ENCODE results near the gene SYCP2L. TPM values are rescaled to one million over a fixed set of nuclear protein-coding genes. Genes with fewer than 3 reads are reported as not detected.

The SYCP2L gene
- total and polyA plus RNA-seq, 2 donors (not counting 3 experiments of a cell fraction or from before 2014, with no cell fraction given): not detected

DNA sequence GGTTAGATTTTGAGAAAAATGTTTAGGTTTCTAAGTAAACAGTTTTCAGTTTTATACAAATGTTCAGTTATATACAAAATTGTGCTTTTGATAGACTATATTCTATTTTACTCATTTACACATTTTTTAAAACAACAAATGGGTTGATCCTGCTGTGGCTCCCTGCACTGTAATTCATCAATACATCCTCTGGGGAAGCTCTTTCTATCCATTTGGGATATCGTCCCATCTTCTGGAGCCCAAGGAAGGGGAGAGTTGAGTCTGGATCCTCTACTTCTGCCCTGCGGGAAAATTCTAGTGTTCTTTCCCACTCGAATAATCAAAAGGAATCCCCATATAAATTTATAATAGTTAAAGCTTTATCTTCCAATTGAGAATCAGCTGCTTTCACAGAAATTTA lies 75.0 kb downstream of the SYCP2L start:
- H3K9me1 ChIP-seq (replicated peaks; ENCODE audit: control insufficient read depth, extremely low read depth, insufficient read depth, low read length): no peaks in the 10 kb centered on the region
- no peaks in the 10 kb centered on the region for H3K4me1 ChIP-seq (ENCODE audit: control insufficient read depth, extremely low read depth, insufficient read depth, low read length)
- TF ChIP-seq POLR2A (IDR thresholded peaks at IDR 0.05; ENCODE audit: low read depth, low read length): no peak
- no peak for TF ChIP-seq GATA2 (IDR thresholded peaks at IDR 0.05; ENCODE audit: insufficient read depth, insufficient read length, low read depth, low read length)
- TF ChIP-seq JUN (IDR thresholded peaks at IDR 0.05; ENCODE audit: borderline replicate concordance, insufficient read depth, insufficient read length, low read depth): no peak
- TF ChIP-seq MYC (IDR thresholded peaks at IDR 0.05; ENCODE audit: low read depth, low read length): no peak
- TF ChIP-seq POLR2AphosphoS5 (IDR thresholded peaks at IDR 0.05; ENCODE audit: insufficient read depth, low read depth, low read length): no peak
- no peaks in the 10 kb centered on the region for H3K9me3 ChIP-seq (replicated peaks; ENCODE audit: control insufficient read depth, insufficient read depth, low read length)
- CTCF ChIA-PET: interaction anchor here (1.0 to 1.3 kb wide), 3 partner anchors 10 to 535 kb away, joined by 3 to 5 read pairs (median 3); no protein-coding TSS in a partner anchor
- DNase-seq (ENCODE audit: low read depth, low spot score) (no peak), FAIRE-seq (no peak)
- no peak overlapping the region for H3K4me2 ChIP-seq (ENCODE audit: insufficient read depth, low read length)
- BruUV-seq (replicated peaks): no TSS peak
- intact Hi-C loops (cut with micrococcal nuclease) (loop anchor here (5.0 kb wide), 1 partner anchor 90 kb away; no protein-coding TSS in a partner anchor), dilution Hi-C loops (cut with MboI; ENCODE audit: extremely low pct_ligation_motif_present, low sequenced_read_pairs) (no loop called here)
- no peaks in the 10 kb centered on the region for H4K20me1 ChIP-seq (replicated peaks; ENCODE audit: control insufficient read depth, extremely low read depth, insufficient read depth, low read length)
- no peak overlapping the region for H3K4me3 ChIP-seq (replicated peaks in 1 of 3; ENCODE audit: insufficient read depth in 1 of 3, low read depth in 1 of 3, low read length in 3 of 3)
- H3K36me3 ChIP-seq (ENCODE audit: control insufficient read depth in 2 of 2, extremely low read depth in 1 of 2, insufficient read depth in 2 of 2, low read length in 2 of 2): no peaks in the 10 kb centered on the region
- no peaks in the 10 kb centered on the region for H3K79me2 ChIP-seq (ENCODE audit: control insufficient read depth, insufficient read depth, low read length)
- H3K9ac ChIP-seq (replicated peaks; ENCODE audit: extremely low read depth, insufficient read depth, low read length): no peak overlapping the region
- POLR2A ChIA-PET: no interaction called here
- no peak overlapping the region for H2AFZ ChIP-seq (ENCODE audit: low read depth, low read length)
- H3K27me3 ChIP-seq (ENCODE audit: control insufficient read depth in 2 of 2, insufficient read depth in 2 of 2, low read length in 2 of 2): peaks cover 0 to 4% of the 10 kb centered on the region in 2 experiments
- H3K27ac ChIP-seq (ENCODE audit: insufficient read depth, low read depth, low read length): no peak overlapping the region

DNA sequence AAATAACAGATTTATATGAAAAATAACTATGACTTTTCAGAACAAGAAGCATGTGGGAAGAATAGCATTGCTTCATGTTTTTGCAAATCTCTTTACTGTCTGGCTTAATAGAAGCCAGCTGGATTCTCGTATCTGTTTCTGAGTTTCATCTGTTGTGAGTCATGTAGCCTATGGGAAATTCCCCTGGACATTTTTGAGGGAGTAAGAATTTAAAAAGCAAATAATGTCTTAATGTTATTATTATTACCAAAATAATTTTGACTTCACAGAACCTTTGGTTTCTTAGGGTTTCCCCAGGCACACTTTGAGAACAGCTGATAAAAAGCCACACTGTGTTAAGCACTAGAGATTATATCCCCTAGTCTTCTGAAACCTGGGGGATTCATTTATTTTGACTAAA lies 75.8 kb downstream of the SYCP2L start:
- Histone ChIP-seq H3K27me3 (ENCODE audit: control insufficient read depth in 2 of 2, insufficient read depth in 2 of 2, low read length in 2 of 2) (peaks cover 0 to 4% of the 10 kb centered on the region in 2 experiments), H3K79me2 (ENCODE audit: control insufficient read depth, insufficient read depth, low read length) (no peaks in the 10 kb centered on the region), H3K27ac (ENCODE audit: insufficient read depth, low read depth, low read length) (no peak overlapping the region), H4K20me1 (replicated peaks; ENCODE audit: control insufficient read depth, extremely low read depth, insufficient read depth, low read length) (no peaks in the 10 kb centered on the region), H3K4me3 (replicated peaks in 1 of 3; ENCODE audit: insufficient read depth in 1 of 3, low read depth in 1 of 3, low read length in 3 of 3) (no peak overlapping the region), H3K36me3 (ENCODE audit: control insufficient read depth in 2 of 2, extremely low read depth in 1 of 2, insufficient read depth in 2 of 2, low read length in 2 of 2) (no peaks in the 10 kb centered on the region), H3K9me3 (replicated peaks; ENCODE audit: control insufficient read depth, insufficient read depth, low read length) (no peaks in the 10 kb centered on the region), H3K4me1 (ENCODE audit: control insufficient read depth, extremely low read depth, insufficient read depth, low read length) (no peaks in the 10 kb centered on the region), H3K4me2 (ENCODE audit: insufficient read depth, low read length) (no peak overlapping the region), H3K9ac (replicated peaks; ENCODE audit: extremely low read depth, insufficient read depth, low read length) (no peak overlapping the region), H2AFZ (ENCODE audit: low read depth, low read length) (no peak overlapping the region), H3K9me1 (replicated peaks; ENCODE audit: control insufficient read depth, extremely low read depth, insufficient read depth, low read length) (no peaks in the 10 kb centered on the region)
- ChIA-PET CTCF (interaction anchor here (0.8 to 1.1 kb wide), 3 partner anchors 11 to 613 kb away, joined by 3 read pairs; no protein-coding TSS in a partner anchor), POLR2A (no interaction called here)
- dilution Hi-C loops (cut with MboI; ENCODE audit: extremely low pct_ligation_motif_present, low sequenced_read_pairs): no loop called here
- no peak for TF ChIP-seq POLR2A (IDR thresholded peaks at IDR 0.05; ENCODE audit: low read depth, low read length)
- no peak for TF ChIP-seq POLR2AphosphoS5 (IDR thresholded peaks at IDR 0.05; ENCODE audit: insufficient read depth, low read depth, low read length)
- TF ChIP-seq FOS (IDR thresholded peaks at IDR 0.05; ENCODE audit: borderline replicate concordance, insufficient read depth, low read length): no peak
- no peak for TF ChIP-seq EZH2 (IDR thresholded peaks at IDR 0.05; ENCODE audit: borderline replicate concordance, low read depth, low read length, severe bottlenecking)
- TF ChIP-seq, protein P1, sequence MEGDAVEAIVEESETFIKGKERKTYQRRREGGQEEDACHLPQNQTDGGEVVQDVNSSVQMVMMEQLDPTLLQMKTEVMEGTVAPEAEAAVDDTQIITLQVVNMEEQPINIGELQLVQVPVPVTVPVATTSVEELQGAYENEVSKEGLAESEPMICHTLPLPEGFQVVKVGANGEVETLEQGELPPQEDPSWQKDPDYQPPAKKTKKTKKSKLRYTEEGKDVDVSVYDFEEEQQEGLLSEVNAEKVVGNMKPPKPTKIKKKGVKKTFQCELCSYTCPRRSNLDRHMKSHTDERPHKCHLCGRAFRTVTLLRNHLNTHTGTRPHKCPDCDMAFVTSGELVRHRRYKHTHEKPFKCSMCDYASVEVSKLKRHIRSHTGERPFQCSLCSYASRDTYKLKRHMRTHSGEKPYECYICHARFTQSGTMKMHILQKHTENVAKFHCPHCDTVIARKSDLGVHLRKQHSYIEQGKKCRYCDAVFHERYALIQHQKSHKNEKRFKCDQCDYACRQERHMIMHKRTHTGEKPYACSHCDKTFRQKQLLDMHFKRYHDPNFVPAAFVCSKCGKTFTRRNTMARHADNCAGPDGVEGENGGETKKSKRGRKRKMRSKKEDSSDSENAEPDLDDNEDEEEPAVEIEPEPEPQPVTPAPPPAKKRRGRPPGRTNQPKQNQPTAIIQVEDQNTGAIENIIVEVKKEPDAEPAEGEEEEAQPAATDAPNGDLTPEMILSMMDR (IDR thresholded peaks at IDR 0.05; ENCODE audit: extremely low read depth in 1 of 2, insufficient read depth in 1 of 2, low read depth in 1 of 2, low read length in 2 of 2): no peak
- no peak for TF ChIP-seq MYC (IDR thresholded peaks at IDR 0.05; ENCODE audit: low read depth, low read length)
- TF ChIP-seq, protein P2, sequence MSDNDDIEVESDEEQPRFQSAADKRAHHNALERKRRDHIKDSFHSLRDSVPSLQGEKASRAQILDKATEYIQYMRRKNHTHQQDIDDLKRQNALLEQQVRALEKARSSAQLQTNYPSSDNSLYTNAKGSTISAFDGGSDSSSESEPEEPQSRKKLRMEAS (IDR thresholded peaks at IDR 0.05; ENCODE audit: insufficient read depth, insufficient read length): no peak
- TF ChIP-seq GATA2 (IDR thresholded peaks at IDR 0.05; ENCODE audit: insufficient read depth, insufficient read length, low read depth, low read length): no peak
- BruUV-seq (replicated peaks): no TSS peak
- FAIRE-seq (no peak), DNase-seq (ENCODE audit: low read depth, low spot score) (no peak)
- intact Hi-C loops (cut with micrococcal nuclease): loop anchor here (5.0 kb wide), 1 partner anchor 90 kb away; no protein-coding TSS in a partner anchor
